GM19099 (cell line): ENCODE data around the gene TRAF1.

ENCODE experiments used
- POLR2A ChIP-seq: IDR thresholded peaks from 3 replicates; pipeline ENCODE4 v1.6.1; 2011; ENCODE audit warnings: low read depth; ENCODE audit not compliant: insufficient read length; ENCODE audit errors: extremely low read depth

Gene TRAF1

DNA sequence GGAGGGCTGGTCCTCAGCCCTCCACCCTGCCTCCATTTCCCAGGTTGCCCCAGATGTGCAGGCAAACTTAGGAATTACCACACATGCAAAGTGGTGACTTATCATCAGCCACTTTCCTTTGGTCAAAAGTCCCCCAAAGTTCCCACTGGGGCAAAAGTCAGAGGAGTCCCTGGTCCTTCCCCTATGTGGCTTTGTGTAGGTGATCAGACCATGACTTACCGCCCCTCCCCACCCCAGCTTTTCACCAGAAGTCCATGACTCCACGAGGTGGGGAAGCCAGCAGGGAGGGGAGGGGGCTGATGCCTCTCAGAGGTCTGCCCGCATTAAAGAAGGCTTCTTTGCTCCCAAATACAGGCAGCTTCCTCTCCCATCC is 5.8 kb downstream of the TRAF1 start:
- TF ChIP-seq POLR2A: peak; percentile 43

DNA sequence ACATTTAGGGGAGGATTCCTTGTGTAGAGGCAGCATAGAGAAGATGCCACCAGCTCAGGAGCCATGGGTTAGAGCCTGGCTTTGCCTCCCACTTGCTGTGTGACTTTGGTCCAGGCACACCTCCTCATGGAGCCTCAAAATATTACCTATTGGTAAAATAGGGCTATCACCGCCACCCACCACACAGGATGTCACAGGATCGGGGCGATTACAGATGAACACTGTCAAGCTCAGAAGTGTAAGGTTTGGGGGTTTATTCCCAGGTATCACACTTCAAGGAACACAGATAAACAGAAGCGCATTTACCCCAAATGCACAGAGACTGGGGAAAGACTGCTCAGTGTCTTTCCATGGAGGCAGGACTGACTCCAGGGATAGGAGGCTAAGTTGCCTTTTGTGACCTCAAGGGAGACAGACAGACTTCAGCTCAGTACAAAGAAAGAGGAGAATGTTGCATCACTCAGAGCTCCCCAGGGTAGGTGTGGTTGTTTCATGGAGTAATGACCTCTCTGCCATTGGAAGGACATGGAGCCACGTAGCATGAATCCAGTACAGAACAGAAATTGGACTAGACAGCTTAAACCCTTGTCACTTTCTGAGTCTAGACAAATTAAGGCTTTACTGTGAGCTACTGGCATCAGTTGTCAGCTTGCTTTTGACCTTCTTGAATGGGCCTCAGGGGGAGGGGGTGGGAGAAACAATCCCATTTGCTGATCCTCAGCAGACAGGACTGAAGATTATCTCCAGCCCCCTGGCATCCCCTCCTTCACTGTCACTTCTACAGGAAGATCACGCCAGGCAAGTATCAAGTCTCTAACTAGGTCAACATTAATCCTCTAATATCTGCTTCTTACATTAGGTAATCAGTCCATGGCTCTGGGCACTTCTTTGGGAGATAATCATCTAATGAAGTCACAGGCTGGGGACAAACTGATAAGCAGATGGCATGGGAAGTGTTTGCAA is 6.5 kb downstream of the TRAF1 start:
- no peak for TF ChIP-seq POLR2A

- no peak for TF ChIP-seq POLR2A
Measured at GRCh38 chr9:120918931-120919842, 7.4 kb downstream of the TRAF1 start.

GRCh38 chr9:120917929-120918762 is 8.4 kb downstream of the TRAF1 start:
- peak; percentile 12 for TF ChIP-seq POLR2A

DNA sequence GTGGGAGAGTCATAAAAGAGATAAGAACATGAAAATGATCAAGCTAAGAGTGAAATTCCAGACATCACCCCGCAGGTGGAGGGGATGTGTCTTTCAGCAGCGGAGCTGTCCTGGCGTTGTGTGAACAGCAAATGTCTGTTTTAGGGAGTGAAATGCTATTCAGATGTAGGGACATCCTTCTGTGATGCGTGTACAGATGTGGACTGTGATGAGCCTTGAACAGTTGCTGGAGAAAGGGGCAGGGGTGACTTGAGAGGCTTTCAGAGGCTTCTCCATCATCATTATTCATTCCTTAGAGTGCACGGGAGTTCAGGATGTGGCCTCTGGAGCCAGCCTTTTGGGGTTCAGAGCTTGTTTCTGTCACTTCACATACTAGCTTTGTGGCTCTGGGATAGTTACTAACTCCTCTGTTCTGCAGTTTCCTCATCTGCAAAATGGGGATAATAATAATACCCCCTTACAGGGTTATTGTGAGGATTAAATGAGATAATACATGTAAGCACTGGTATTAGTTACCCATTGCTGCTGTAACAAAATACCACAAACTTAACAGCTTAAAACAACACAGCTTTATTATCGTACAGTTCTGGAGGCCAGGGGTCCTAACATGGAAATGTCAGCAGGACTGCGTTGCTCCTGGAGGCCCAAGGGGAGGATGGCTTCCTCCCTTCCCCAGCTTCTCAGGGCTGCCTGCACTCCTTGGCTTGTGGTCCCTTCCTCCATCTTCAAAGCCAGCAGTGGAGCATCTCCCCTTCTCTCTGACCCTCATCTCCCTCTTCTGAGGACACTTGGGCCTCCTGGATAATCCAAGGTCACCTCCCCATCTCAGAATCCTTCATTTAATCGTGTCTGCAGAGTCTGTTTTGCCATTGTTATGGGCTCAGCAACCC is 9.4 kb downstream of the TRAF1 start:
- TF ChIP-seq POLR2A: no peak

GRCh38 chr9:120916588-120916987 is 10.0 kb downstream of the TRAF1 start:
- TF ChIP-seq POLR2A: no peak

DNA sequence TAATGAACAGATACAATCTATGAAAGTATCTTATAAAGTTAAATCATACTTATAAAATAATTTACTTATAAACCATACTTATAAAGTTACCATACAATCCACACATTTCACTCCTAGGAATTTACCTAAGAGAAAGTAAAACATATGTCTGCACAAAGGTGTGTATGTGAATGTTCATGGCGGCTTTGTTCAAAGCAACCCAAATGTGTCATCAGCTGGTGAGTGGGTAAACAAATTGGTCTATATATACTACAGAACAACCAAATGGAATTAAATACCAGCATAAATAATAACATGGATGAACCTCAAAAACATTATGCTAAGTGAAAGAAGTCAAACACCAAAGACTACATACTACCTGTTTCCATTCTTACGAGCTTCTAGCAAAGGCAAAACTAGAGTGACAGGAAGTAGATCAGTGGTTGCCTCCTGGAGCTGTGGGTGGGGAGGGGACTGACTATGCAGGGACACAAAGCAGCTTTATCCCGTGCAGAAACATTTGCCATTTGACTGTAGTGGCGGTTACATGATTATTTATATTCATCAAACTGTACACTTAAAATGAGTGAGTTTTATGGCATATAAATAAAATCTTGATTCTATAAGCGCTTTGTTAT is 10.6 kb downstream of the TRAF1 start:
- TF ChIP-seq POLR2A: no peak

DNA sequence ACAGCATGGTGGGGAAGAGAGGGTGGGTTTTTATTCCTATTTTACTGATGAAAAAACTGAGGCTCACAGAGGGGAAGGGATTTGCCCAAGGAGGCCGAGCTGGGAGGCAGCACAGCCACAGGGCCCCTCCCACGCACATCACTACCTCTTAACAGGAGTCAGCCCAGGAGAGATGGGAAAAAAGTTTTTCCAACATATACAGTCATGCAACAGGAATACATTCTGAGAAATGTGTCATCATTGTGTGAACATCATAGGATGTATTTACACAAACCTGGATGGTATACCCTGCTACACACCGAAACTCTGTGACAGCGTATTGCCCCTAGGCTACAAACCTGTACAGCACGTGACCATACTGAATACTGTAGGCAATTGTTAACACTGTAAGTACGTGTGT is 11.6 kb downstream of the TRAF1 start:
- TF ChIP-seq POLR2A: no peak

GRCh38 chr9:120914396-120914795 is 12.2 kb downstream of the TRAF1 start:
- no peak for TF ChIP-seq POLR2A

GRCh38 chr9:120913647-120914264 is 12.8 kb downstream of the TRAF1 start:
- TF ChIP-seq POLR2A: no peak

GRCh38 chr9:120912958-120913646 is 13.5 kb downstream of the TRAF1 start:
- TF ChIP-seq POLR2A: no peak

DNA sequence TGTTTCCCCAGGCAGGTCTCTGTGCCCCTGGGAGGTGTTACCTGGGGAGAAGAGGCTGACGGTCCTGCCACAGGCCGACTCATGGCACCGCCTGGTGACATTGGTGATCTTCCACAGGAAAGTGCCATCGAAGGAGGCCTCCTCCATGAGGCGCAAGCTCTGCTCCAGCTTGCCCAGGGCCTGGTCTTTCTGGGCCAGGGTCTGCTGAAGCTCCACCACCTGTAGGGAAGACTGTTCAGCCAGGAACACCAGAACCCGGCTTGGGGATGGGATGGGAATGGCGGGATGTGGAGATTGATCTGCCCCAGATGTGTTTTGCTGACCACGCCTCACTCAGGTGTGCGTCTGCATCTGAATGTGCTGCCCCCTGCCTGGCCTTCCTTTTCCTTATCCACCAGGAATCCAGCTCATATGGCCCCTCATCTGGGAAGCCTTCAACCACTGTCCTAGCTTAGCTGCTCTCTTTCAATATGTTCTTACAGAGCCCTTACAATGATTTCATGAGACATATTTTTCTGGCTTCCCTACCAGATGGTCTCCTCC is 15.2 kb downstream of the TRAF1 start:
- no peak for TF ChIP-seq POLR2A
